Measurements from ENCODE around the gene MYOM1.
"Not testable (repeated sequence)": the region's sequence is repeated elsewhere in the genome, so short reads cannot be mapped to it uniquely, and the experiment has no call there.

MYOM1 gene

GRCh38 chr18:3218819-3219218 lies 949 bp downstream of the MYOM1 start:
- DNase-seq (ENCODE audit: low read depth): no peak

- DNase-seq (ENCODE audit: low read depth): no peak
Measured at GRCh38 chr18:3217948-3218647, 1.7 kb downstream of the MYOM1 start.

GRCh38 chr18:3216987-3217386 lies 2.8 kb downstream of the MYOM1 start:
- DNase-seq (ENCODE audit: low read depth): no peak

GRCh38 chr18:3214855-3215637 lies 4.7 kb downstream of the MYOM1 start:
- no peak for DNase-seq (ENCODE audit: low read depth)

- no peak for DNase-seq (ENCODE audit: low read depth)
Measured at GRCh38 chr18:3213300-3214059, 6.3 kb downstream of the MYOM1 start.

GRCh38 chr18:3212657-3213056 lies 7.1 kb downstream of the MYOM1 start:
- DNase-seq (ENCODE audit: low read depth): no peak

- no peak for DNase-seq (ENCODE audit: low read depth)
Measured at GRCh38 chr18:3211236-3211992, 8.4 kb downstream of the MYOM1 start.

- DNase-seq (ENCODE audit: low read depth): no peak
Measured at GRCh38 chr18:3209859-3210569, 9.8 kb downstream of the MYOM1 start.

GRCh38 chr18:3207565-3207964 lies 12.2 kb downstream of the MYOM1 start:
- no peak for DNase-seq (ENCODE audit: low read depth)

- DNase-seq (ENCODE audit: low read depth): no peak
Measured at GRCh38 chr18:3205239-3205638, 14.5 kb downstream of the MYOM1 start.

- DNase-seq (ENCODE audit: low read depth): no peak
Measured at GRCh38 chr18:3199942-3200645, 19.7 kb downstream of the MYOM1 start.

GRCh38 chr18:3198260-3198860 lies 21.4 kb downstream of the MYOM1 start:
- DNase-seq (ENCODE audit: low read depth): not testable (repeated sequence)

GRCh38 chr18:3194947-3195612 lies 24.7 kb downstream of the MYOM1 start:
- no peak for DNase-seq (ENCODE audit: low read depth)

GRCh38 chr18:3193331-3193730 lies 26.4 kb downstream of the MYOM1 start:
- DNase-seq (ENCODE audit: low read depth): no peak

- DNase-seq (ENCODE audit: low read depth): no peak
Measured at GRCh38 chr18:3192752-3193151, 27.0 kb downstream of the MYOM1 start.

GRCh38 chr18:3192286-3192685 lies 27.5 kb downstream of the MYOM1 start:
- DNase-seq (ENCODE audit: low read depth): no peak

GRCh38 chr18:3190610-3191009 lies 29.2 kb downstream of the MYOM1 start:
- no peak for DNase-seq (ENCODE audit: low read depth)

GRCh38 chr18:3189884-3190283 lies 29.9 kb downstream of the MYOM1 start:
- DNase-seq (ENCODE audit: low read depth): no peak
